ENCODE results near the gene EFNB3. TPM values are rescaled to one million over a fixed set of nuclear protein-coding genes. Genes with fewer than 3 reads are reported as not detected.
A peak's percentile ranks its signal among the peaks of the same experiment; 100 is the strongest.

Gene EFNB3
- total RNA-seq, 2 experiments from 2014 or later: 0.15 TPM; not detected in 1

DNA sequence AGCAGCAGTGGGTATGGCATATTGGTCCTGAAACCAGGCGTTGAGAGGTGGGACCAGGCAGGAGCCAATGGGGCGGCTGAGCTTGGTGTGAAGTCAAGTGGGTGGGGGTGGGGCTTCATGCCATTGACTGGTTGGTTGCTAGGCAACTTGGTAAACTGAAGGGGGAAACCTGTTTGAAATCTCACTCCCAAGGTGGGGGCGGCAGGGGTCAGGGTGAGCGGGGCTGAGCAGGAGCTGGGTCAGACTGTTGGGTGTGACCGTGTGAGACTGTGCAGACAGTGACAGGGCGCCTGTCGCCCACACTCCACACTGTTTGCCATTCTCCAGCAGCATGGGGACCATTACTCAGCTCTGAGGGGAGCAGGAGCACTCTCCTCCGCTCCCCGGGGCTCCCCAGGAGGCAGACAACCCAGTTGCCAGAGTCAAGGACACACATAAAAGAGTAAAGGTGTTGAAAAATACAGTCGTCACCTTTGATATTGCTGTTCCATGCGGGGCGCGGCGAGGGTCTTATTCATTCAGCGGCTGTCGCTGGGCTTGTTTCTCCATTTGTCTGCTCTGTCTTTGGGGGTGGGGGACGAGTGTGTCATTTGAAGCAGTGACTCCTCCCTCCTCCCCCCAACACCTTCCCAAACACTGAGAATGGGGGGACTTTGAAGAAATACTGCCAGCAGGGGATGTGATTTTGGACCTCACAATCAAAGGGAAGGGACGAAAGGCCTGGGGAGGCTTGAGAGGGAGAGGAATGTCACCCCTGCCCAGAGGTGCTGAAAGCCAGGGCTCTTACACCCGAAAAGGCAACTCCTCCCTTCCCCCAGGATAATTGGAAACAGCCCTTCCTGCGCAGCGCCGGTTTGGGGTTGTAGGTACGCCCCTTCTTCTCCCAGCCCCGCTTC is 1.2 kb upstream of the EFNB3 start:
- POLR2A ChIA-PET: interaction anchor here (0.6 kb wide), 1 partner anchor 372 kb away, joined by 3 read pairs; no protein-coding TSS in a partner anchor
- intact Hi-C loops (cut with micrococcal nuclease; ENCODE audit: unreplicated experiment): no loop called here

GRCh38 chr17:7705269-7706255 is 560 bp downstream of the EFNB3 start:
- no peaks in the 10 kb centered on the region for H3K79me2 ChIP-seq (ENCODE audit: insufficient read depth, low read depth, low read length)
- no peak for DNase-seq (ENCODE audit: low spot score)
- H3K4me1 ChIP-seq (ENCODE audit: insufficient read depth, low read length, poor library complexity, severe bottlenecking): peaks cover 7% of the 10 kb centered on the region
- H3K9me2 ChIP-seq (ENCODE audit: insufficient read depth, low read length): no peaks in the 10 kb centered on the region
- no peak overlapping the region for H3K27ac ChIP-seq (ENCODE audit: low read depth, low read length, poor library complexity, severe bottlenecking)
- H3K4me2 ChIP-seq (ENCODE audit: low read length): no peak overlapping the region
- no peak for TF ChIP-seq EZH2phosphoT487 (IDR thresholded peaks at IDR 0.05; ENCODE audit: borderline replicate concordance, low read depth, low read length)
- no peak for TF ChIP-seq CTCF (conservative IDR thresholded peaks at IDR 0.05; ENCODE audit: low read length)
- H3K9me3 ChIP-seq (ENCODE audit: low read length): no peaks in the 10 kb centered on the region
- H4K20me1 ChIP-seq (ENCODE audit: insufficient read depth, low read length): no peaks in the 10 kb centered on the region; the same call in 1 of the 2 replicates
- H3K4me3 ChIP-seq (ENCODE audit: low read depth, low read length, poor library complexity, severe bottlenecking): no peak overlapping the region
- ChIA-PET CTCF (ENCODE audit: unreplicated experiment) (no interaction called here), POLR2A (no interaction called here)
- peaks cover 8% of the 10 kb centered on the region for H3K36me3 ChIP-seq (ENCODE audit: insufficient read depth, low read length)
- intact Hi-C loops (cut with micrococcal nuclease; ENCODE audit: unreplicated experiment): no loop called here
- H2AFZ ChIP-seq (ENCODE audit: low read length): no peak overlapping the region
- BruUV-seq (replicated peaks): no TSS peak

More for the DNA sequence above, 1.2 kb upstream of the EFNB3 start:
- H3K4me1 ChIP-seq (ENCODE audit: insufficient read depth, low read length, poor library complexity, severe bottlenecking): no peaks in the 10 kb centered on the region
- no peaks in the 10 kb centered on the region for H3K79me2 ChIP-seq (ENCODE audit: insufficient read depth, low read depth, low read length)
- DNase-seq (ENCODE audit: low spot score): peak; percentile 34
- no peak overlapping the region for H3K4me2 ChIP-seq (ENCODE audit: low read length)
- no peak overlapping the region for H2AFZ ChIP-seq (ENCODE audit: low read length)
- peaks cover 8% of the 10 kb centered on the region for H3K36me3 ChIP-seq (ENCODE audit: insufficient read depth, low read length)
- CTCF ChIA-PET (ENCODE audit: unreplicated experiment): no interaction called here
- no peaks in the 10 kb centered on the region; the same call in 1 of the 2 replicates for H4K20me1 ChIP-seq (ENCODE audit: insufficient read depth, low read length)
- no peak overlapping the region for H3K4me3 ChIP-seq (ENCODE audit: low read depth, low read length, poor library complexity, severe bottlenecking)
- no peaks in the 10 kb centered on the region for H3K9me3 ChIP-seq (ENCODE audit: low read length)
- H3K27ac ChIP-seq (ENCODE audit: low read depth, low read length, poor library complexity, severe bottlenecking): no peak overlapping the region
- H3K9me2 ChIP-seq (ENCODE audit: insufficient read depth, low read length): no peaks in the 10 kb centered on the region
- BruUV-seq (replicated peaks): no TSS peak
- TF ChIP-seq EZH2phosphoT487 (IDR thresholded peaks at IDR 0.05; ENCODE audit: borderline replicate concordance, low read depth, low read length) (no peak), CTCF (conservative IDR thresholded peaks at IDR 0.05; ENCODE audit: low read length) (no peak)

Data from OCI-LY7 (cell line).